Heart left ventricle (tissue), 13 donors: ENCODE measurements around the gene GCNT2.

Experiments
- POLR2A ChIP-seq, 2 donors: fragments of 450-650 bp; IDR thresholded peaks; one replicate each; pipeline ENCODE4 v1.6.1; 2017; ENCODE audit warnings: antibody characterized with exemption in 2 of 2, mild to moderate bottlenecking in 2 of 2, moderate library complexity in 2 of 2
- TF ChIP-seq, protein P1 (sequence below), 12 donors: fragments of 200-600 bp; sonication (generic) in 4 of 12; IDR thresholded peaks; one replicate each; pipeline versions ENCODE4 v1.5.0 to v1.8.0; 2018 to 2022; ENCODE audit warnings: antibody characterized with exemption in 12 of 12, mild to moderate bottlenecking in 5 of 12
- donor health status: ischemic (EF 13 %, LVEDD 7.1; RV severe dilation, severe dysfunction).
- donor health status: DM: no; HTN: yes; CAD: no.
- donor health status: DM: no; HTN: no; CAD: no.
- donor health status: ischemic (EF 25% LVEDD 6.9; RV normal size, moderate dysfunction).
- donor health status: ischemic (EF 25% LVEDD 5.7; RV mildly dilated, moderate dysfunction).
- donor health status: ischemic (EF 35%, LVEDD 5.7; RV mildly dilated, moderate dysfunction).
- donor health status: nonischemic (EF 11% LVEDD 7.7; RV severe dilation, severe dysfunction).
- donor health status: DM: yes; HTN: yes; CAD: no.
- donor health status: PGD.
- donor health status: ischemic (EF 29% LVEDD 5.4; RV normal size, mild dysfunction).
- donor health status: nonischemic (EF 23%, LVEDD 6.1; RV moderate dilation, normal function).

GRCh38 chr6:10584607-10585006, 63.5 kb downstream of the GCNT2 start:
- TF ChIP-seq, protein P1, sequence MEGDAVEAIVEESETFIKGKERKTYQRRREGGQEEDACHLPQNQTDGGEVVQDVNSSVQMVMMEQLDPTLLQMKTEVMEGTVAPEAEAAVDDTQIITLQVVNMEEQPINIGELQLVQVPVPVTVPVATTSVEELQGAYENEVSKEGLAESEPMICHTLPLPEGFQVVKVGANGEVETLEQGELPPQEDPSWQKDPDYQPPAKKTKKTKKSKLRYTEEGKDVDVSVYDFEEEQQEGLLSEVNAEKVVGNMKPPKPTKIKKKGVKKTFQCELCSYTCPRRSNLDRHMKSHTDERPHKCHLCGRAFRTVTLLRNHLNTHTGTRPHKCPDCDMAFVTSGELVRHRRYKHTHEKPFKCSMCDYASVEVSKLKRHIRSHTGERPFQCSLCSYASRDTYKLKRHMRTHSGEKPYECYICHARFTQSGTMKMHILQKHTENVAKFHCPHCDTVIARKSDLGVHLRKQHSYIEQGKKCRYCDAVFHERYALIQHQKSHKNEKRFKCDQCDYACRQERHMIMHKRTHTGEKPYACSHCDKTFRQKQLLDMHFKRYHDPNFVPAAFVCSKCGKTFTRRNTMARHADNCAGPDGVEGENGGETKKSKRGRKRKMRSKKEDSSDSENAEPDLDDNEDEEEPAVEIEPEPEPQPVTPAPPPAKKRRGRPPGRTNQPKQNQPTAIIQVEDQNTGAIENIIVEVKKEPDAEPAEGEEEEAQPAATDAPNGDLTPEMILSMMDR (IDR thresholded peaks at IDR 0.05): no peak
- no peak for TF ChIP-seq POLR2A (IDR thresholded peaks at IDR 0.05)
